Kidney (tissue), 14 donors: ENCODE results near the gene MEGF6. TPM values are rescaled to one million over a fixed set of nuclear protein-coding genes. Genes with fewer than 3 reads are reported as not detected.

ENCODE experiments used
- DNase-seq, 5 donors: peaks; one replicate each; pipeline ENCODE4 v3.0.0-alpha.2; 2013 to 2020
- FAIRE-seq: peaks from 2 replicates; lab custom pipeline; 2012; peaks lifted over from hg19 to GRCh38; lab: Jason Lieb, UNC
- H3K27ac ChIP-seq, 2 donors: one replicate each; pipeline ENCODE4 v1.7.0; 2013; ENCODE audit warnings: low read depth in 2 of 2, low read length in 2 of 2, inconsistent platforms in 1 of 2
- H3K27me3 ChIP-seq: one replicate; pipeline ENCODE4 v1.7.1; 2013; ENCODE audit warnings: low read length, inconsistent platforms; ENCODE audit not compliant: control insufficient read depth, insufficient read depth
- H3K36me3 ChIP-seq, 3 donors: one replicate each; pipeline versions ENCODE4 v1.7.0 to v1.7.1; 2013; ENCODE audit warnings: low read length in 3 of 3, control low read depth in 1 of 3, inconsistent platforms in 1 of 3; ENCODE audit not compliant: insufficient read depth in 3 of 3, control insufficient read depth in 2 of 3
- H3K4me1 ChIP-seq, 3 donors: one replicate each; pipeline versions ENCODE4 v1.7.0 to v1.7.1; 2013; ENCODE audit warnings: low read length in 3 of 3, inconsistent platforms in 1 of 3, low read depth in 1 of 3; ENCODE audit not compliant: control insufficient read depth in 2 of 3, insufficient read depth in 2 of 3
- H3K4me3 ChIP-seq, 3 donors: one replicate each; pipeline versions ENCODE4 v1.7.0 to v1.8.1; 2013; ENCODE audit warnings: low read length in 3 of 3, control low read depth in 1 of 3, inconsistent platforms in 1 of 3
- H3K9ac ChIP-seq, 3 donors: one replicate each; pipeline versions ENCODE4 v1.7.0 to v1.7.1; 2013; ENCODE audit warnings: low read length in 3 of 3, control low read depth in 1 of 3, inconsistent platforms in 1 of 3
- H3K9me3 ChIP-seq, 3 donors: one replicate each; pipeline versions ENCODE4 v1.7.0 to v1.7.1; 2013; ENCODE audit warnings: low read length in 3 of 3, control low read depth in 1 of 3, inconsistent platforms in 1 of 3; ENCODE audit not compliant: control insufficient read depth in 2 of 3, insufficient read depth in 1 of 3
- CTCF ChIP-seq: IDR thresholded peaks from 3 replicates; pipeline ENCODE4 v1.5.1; 2012; ENCODE audit warnings: mild to moderate bottlenecking, moderate library complexity, borderline replicate concordance; ENCODE audit not compliant: insufficient read depth; ENCODE audit errors: extremely low read depth
- intact Hi-C: fragments of 100-400 bp; cut with DNase I; formaldehyde crosslinking; loops from one replicate; pipeline ENCODE4 v1.11.1; 2022
- polyA plus RNA-seq: library from polyadenylated mRNA; stranded (reverse); fragments of 350-450 nt; fragmentation: Illumina TruSeq; extraction: RNeasy Lipid Tissue Mini Kit (QIAGEN cat#74804); gene quantifications from one replicate; pipeline ENCODE4 v1.2.3, GENCODE V29; 2014; ENCODE audit warnings: low read depth, low replicate concordance; ENCODE audit not compliant: insufficient read depth
- total RNA-seq: library from RNA; stranded (reverse); fragmentation: NEBNext Ultra II Directional; extraction: Animal tissue kit (Norgen Biotek cat#: 25700); gene quantifications from one replicate; pipeline ENCODE4 v1.2.1, GENCODE V29; 2021
- donor health status: control.
- donor health status: control.
- donor health status: control.
- donor health status: control.
- donor health status: control.
- donor health status: DM: yes; HTN: yes; CAD: no.
- donor health status: Normal renal cell carcinoma (clear cell type).

Gene MEGF6
- total and polyA plus RNA-seq, 2 donors from 2014 or later, result 2.8 to 10.9 TPM

- no peaks in the 10 kb centered on the region for H3K4me1 ChIP-seq
- peaks cover 4 to 43% (median 16%) of the 10 kb centered on the region in 3 donors for H3K36me3 ChIP-seq
- TF ChIP-seq CTCF, result no peak
- no peak overlapping the region for H3K27ac ChIP-seq
- H3K9me3 ChIP-seq, result no peaks in the 10 kb centered on the region
- intact Hi-C loops, result no loop called here
- no peaks in the 10 kb centered on the region for H3K27me3 ChIP-seq
- H3K9ac ChIP-seq, result no peak overlapping the region
- FAIRE-seq, result no peak
- H3K4me3 ChIP-seq, result no peak overlapping the region
- DNase-seq, result peak in 1 of 5 donors; percentile 76
Observed at GRCh38 chr1:3631320-3632260, 20.3 kb upstream of the MEGF6 start.

GRCh38 chr1:3630914-3631313, 19.6 kb upstream of the MEGF6 start:
- Histone ChIP-seq H3K4me3 (no peak overlapping the region), H3K27ac (no peak overlapping the region), H3K9ac (no peak overlapping the region), H3K27me3 (no peaks in the 10 kb centered on the region), H3K9me3 (no peaks in the 10 kb centered on the region), H3K4me1 (peaks cover 0 to 2% (median 0%) of the 10 kb centered on the region in 3 donors), H3K36me3 (peaks cover 4 to 40% (median 16%) of the 10 kb centered on the region in 3 donors)
- peak in 1 of 5 donors; percentile 44 for DNase-seq
- no peak for TF ChIP-seq CTCF
- no peak for FAIRE-seq
- intact Hi-C loops, result no loop called here

- Histone ChIP-seq H3K36me3 (peaks cover 4 to 36% (median 16%) of the 10 kb centered on the region in 3 donors), H3K9ac (no peak overlapping the region), H3K9me3 (no peaks in the 10 kb centered on the region), H3K27ac (no peak overlapping the region), H3K27me3 (no peaks in the 10 kb centered on the region), H3K4me3 (no peak overlapping the region), H3K4me1 (peaks cover 0 to 6% (median 3%) of the 10 kb centered on the region in 3 donors)
- peak in 1 of 5 donors; percentile 51 for DNase-seq
- no peak for TF ChIP-seq CTCF
- intact Hi-C loops, result no loop called here
- no peak for FAIRE-seq
Observed at GRCh38 chr1:3630161-3630611, 18.9 kb upstream of the MEGF6 start.
